Measurements from ENCODE around the gene FBXW10B. TPM values are rescaled to one million over a fixed set of nuclear protein-coding genes. Genes with fewer than 3 reads are reported as not detected.
"Not testable (repeated sequence)": the region's sequence is repeated elsewhere in the genome, so short reads cannot be mapped to it uniquely, and the experiment has no call there.

FBXW10B gene
- total RNA-seq, 1 donor = not detected

DNA sequence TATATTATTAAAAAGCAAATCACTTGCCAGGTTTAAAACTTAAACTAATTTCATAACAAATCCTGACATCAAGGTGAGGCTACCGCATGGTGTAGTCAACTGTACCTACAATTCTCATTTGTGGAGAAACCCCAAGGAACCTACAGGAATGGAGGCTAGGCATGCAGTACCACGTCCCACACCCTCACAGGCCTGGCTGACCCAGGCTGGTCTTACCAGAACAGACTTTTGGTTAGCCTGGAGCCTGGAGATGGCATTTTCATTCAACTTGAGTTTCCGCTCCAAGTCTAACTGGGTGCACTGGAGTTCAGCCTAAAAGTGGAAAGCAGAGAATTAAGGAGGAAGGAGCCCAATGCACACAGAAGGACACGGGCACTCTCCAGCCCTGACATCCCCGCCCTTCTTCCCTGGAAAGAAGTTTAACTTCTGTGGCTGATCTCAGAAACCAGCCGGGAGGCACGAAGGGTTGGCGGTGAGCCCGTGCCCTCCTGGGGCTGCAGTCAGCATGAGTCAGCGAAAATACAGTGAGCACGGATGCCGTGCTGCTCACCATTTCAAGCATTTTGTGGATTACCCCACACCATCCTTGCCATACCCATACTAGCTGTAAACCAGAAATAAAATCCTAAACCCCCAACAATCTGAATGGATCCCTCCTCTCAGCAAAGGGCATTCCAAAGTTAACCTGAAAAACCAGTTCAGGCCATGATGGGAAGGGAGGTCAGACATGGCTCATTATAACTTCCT, 23.2 kb upstream of the FBXW10B start:
- not testable (repeated sequence) for DNase-seq (ENCODE audit: low read depth in 2 of 3, low spot score in 2 of 3)

GRCh38 chr17:15642014-15642413, 22.5 kb upstream of the FBXW10B start:
- DNase-seq (ENCODE audit: low read depth in 2 of 3, low spot score in 2 of 3) = not testable (repeated sequence)

DNA sequence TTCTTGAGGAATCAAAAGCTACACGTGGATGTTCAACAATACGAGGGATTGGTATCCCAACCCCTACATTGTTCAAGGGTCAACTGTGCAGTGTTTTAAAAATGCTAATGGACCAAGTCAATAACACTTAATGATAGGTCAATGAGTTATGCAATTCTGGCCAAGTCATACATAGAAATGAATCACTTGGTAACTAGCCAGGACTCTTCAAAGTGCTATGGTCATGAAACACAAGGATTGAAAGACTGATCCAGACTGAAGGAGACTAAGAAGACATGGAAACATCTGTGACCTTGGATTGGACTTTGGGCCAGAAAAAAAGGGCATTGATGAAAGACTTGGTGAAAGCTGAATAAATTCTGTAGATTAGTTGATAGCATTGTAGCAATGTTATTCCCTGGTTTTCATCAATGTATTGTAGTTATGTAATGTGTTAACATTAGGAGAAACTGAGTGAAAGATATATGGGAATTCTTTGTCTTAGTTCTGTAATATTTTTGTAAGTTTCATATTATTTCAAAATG, 11.5 kb upstream of the FBXW10B start:
- DNase-seq (ENCODE audit: low read depth in 2 of 3, low spot score in 2 of 3) = not testable (repeated sequence)

- not testable (repeated sequence) for DNase-seq (ENCODE audit: low read depth in 2 of 3, low spot score in 2 of 3)
Measured at GRCh38 chr17:15629991-15630390, 10.5 kb upstream of the FBXW10B start.

GRCh38 chr17:15623661-15624209, 4.2 kb upstream of the FBXW10B start:
- DNase-seq (ENCODE audit: low read depth in 2 of 3, low spot score in 2 of 3) = not testable (repeated sequence)

GRCh38 chr17:15623255-15623654, 3.8 kb upstream of the FBXW10B start:
- not testable (repeated sequence) for DNase-seq (ENCODE audit: low read depth in 2 of 3, low spot score in 2 of 3)

DNA sequence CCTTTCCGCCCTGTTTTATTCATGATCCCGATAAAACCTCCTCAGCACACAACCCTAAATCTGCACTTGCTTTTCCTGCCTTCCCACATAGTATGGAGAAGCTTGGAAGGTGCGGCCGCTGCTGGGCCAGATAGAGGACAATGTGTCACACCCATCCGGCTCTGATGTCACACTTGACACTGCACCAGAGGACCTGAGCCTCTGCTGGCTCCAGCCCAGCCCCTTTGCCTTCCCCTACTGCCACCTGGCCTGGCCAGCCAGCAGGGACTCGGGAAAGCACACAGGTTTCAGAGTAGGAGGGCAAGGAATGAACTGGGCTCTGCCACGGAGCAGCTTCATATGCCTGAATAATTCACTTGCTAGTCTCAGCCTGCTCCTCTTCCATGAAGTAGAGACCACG, 2.6 kb upstream of the FBXW10B start:
- DNase-seq (ENCODE audit: low read depth in 2 of 3, low spot score in 2 of 3) = not testable (repeated sequence)

GRCh38 chr17:15616828-15617227, 2.7 kb downstream of the FBXW10B start:
- not testable (repeated sequence) for DNase-seq (ENCODE audit: low read depth in 2 of 3, low spot score in 2 of 3)

DNA sequence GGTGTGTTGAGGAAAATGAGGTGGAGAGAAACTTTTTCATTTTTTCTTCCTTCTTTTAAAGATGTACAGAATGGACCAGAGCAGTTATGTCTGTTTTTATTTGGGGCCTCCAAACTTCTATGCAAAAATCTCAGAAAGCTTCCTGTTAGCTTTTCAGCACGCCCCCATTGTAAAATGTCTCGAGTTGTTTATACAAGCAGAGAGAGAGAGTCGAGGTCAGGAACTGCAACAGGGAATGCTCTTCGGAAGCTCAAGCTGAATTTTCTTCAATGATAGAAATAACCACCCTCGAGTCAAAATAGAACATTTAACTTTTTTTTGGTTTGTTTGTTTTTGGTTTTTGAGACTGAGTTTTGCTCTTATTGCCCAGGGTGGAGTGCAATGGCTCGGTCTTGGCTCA, 3.7 kb downstream of the FBXW10B start:
- DNase-seq (ENCODE audit: low read depth in 2 of 3, low spot score in 2 of 3) = not testable (repeated sequence)

DNA sequence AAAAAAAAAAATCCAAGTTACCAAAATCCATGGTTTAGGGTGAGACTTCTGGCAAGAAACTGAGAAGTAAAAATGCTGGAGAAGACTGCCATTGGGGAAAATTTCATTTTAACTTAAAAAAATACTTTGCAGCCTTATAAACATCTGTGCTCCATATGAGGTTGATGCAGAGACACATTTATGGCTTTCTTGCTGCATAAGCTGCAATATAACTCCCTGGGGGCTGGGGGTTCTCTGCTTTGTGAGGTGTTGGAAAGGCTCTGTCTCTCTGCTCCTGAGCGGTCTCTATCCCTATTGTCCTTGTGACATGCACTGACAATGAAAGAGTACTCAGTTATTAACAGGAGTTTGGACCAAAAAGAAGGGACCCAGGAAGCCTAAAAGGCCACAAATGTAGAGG, 6.4 kb downstream of the FBXW10B start:
- not testable (repeated sequence) for DNase-seq (ENCODE audit: low read depth in 2 of 3, low spot score in 2 of 3)

DNA sequence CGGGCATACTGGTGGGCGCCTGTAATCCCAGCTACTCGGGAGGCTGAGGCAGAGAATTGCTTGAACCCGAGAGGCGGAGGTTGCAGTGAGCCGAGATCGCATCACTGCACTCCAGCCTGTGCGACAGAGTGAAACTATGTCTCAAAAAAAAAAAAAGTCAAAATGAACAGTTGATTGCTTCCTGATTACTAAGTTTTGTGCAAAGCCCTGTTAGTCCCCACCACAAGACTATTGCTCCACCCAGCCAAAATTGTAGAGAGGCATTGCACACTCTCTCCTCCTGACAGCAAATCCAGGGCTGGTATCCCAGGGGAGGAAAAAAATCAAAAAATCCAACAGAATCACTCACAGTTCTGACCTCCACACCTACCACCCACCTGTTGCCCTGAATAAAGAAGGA, 26.5 kb downstream of the FBXW10B start:
- not testable (repeated sequence) for DNase-seq (ENCODE audit: low read depth in 2 of 3, low spot score in 2 of 3)

GRCh38 chr17:15591986-15592385, 27.5 kb downstream of the FBXW10B start:
- DNase-seq (ENCODE audit: low read depth in 2 of 3, low spot score in 2 of 3) = peak in 1 of 3 donors; percentile 5

GRCh38 chr17:15590844-15591243, 28.7 kb downstream of the FBXW10B start:
- DNase-seq (ENCODE audit: low read depth in 2 of 3, low spot score in 2 of 3) = not testable (repeated sequence)

DNA sequence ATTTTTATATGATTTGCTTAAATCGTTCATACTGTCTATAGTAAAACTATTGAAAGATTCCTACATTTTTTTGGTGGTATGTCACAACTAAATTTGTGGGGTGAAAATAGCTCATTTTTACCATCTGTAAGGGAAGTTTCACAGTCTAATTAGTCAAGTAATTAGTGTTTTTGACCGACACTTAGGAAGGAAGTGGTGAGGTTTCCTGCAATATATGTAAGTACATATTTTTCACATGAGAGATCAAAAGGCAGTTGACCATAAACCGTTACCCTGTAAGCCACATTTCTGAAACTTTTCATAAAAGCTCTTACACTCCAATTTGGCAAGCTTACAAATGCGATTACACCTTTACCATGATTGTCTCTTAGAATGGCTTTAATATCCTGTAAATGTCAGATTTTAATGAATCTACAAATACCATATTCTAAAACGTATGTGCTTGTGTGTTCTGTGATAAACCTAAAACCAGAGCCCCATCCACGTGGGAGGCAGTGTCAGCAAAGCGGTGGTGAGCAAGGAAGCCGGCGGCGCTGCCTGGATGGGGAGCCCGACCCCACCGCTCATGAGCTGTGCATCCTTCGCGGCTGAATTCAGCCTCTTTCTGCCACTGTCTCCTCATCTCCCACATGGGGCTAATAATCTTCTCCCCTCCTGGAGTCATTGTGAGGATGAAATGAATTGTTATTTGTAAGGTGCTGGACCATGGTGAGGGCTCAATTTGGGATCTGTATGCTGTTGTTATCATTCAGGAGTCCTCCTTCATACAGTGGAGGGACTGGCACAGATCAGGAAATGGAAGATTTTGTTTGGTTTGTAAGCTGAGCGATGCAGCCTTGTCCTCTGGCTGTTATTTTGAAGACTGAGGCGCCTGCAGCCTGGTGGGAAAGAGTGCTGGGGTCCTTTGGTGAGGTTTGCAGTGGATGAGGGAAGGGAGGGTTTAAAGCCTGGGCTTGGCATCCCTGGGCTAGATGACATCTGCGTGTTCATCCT, 29.7 kb downstream of the FBXW10B start:
- DNase-seq (ENCODE audit: low read depth in 2 of 3, low spot score in 2 of 3) = peak in 1 of 3 donors; percentile 10

- not testable (repeated sequence) for DNase-seq (ENCODE audit: low read depth in 2 of 3, low spot score in 2 of 3)
Measured at GRCh38 chr17:15588017-15588416, 31.5 kb downstream of the FBXW10B start.

- DNase-seq (ENCODE audit: low read depth in 2 of 3, low spot score in 2 of 3) = not testable (repeated sequence)
Measured at GRCh38 chr17:15583313-15583712, 36.2 kb downstream of the FBXW10B start.

GRCh38 chr17:15581462-15581861, 38.0 kb downstream of the FBXW10B start:
- DNase-seq (ENCODE audit: low read depth in 2 of 3, low spot score in 2 of 3) = not testable (repeated sequence)

GRCh38 chr17:15576848-15577247, 42.7 kb downstream of the FBXW10B start:
- not testable (repeated sequence) for DNase-seq (ENCODE audit: low read depth in 2 of 3, low spot score in 2 of 3)

GRCh38 chr17:15574660-15575059, 44.8 kb downstream of the FBXW10B start:
- not testable (repeated sequence) for DNase-seq (ENCODE audit: low read depth in 2 of 3, low spot score in 2 of 3)

DNA sequence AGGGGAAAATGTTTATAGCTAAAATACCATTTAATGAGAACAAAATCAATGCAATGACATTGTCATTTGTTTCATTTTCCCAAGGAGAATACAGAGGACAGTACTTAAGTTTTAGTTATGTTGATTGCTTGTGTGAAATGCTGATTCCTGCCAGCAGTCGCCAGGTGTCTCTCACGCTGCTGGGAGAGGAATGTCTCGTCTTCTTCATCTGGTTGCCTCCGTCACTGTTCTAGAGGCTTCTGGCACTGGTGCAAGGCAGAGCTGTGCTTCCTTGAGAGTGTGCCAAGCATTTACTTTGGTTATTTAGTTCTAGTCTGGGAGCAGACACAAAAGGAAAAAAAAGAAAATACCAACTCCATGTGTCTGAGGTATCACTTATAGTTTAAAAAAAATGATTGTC, 45.6 kb downstream of the FBXW10B start:
- not testable (repeated sequence) for DNase-seq (ENCODE audit: low read depth in 2 of 3, low spot score in 2 of 3)
